NCI-H146 (cell line): ENCODE results near the gene RNF180.

Experiments used
- DNase-seq: peaks from one replicate; lab custom pipeline; 2025; lab: John Stamatoyannopoulos, UW

RNF180 gene, protein sequence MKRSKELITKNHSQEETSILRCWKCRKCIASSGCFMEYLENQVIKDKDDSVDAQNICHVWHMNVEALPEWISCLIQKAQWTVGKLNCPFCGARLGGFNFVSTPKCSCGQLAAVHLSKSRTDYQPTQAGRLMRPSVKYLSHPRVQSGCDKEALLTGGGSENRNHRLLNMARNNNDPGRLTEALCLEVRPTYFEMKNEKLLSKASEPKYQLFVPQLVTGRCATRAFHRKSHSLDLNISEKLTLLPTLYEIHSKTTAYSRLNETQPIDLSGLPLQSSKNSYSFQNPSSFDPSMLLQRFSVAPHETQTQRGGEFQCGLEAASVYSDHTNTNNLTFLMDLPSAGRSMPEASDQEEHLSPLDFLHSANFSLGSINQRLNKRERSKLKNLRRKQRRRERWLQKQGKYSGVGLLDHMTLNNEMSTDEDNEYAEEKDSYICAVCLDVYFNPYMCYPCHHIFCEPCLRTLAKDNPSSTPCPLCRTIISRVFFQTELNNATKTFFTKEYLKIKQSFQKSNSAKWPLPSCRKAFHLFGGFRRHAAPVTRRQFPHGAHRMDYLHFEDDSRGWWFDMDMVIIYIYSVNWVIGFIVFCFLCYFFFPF

GRCh38 chr5:64165500-64166200 is at the start of gene RNF180:
Gene RNF180, plus strand, starts transcription at chr5:64165843. Its CDS starts 34,965 bp downstream, at chr5:64200808.
- peak; percentile 41 for DNase-seq

- no peak for DNase-seq
Observed at GRCh38 chr5:64125521-64125920, 40.1 kb upstream of the RNF180 start.

DNA sequence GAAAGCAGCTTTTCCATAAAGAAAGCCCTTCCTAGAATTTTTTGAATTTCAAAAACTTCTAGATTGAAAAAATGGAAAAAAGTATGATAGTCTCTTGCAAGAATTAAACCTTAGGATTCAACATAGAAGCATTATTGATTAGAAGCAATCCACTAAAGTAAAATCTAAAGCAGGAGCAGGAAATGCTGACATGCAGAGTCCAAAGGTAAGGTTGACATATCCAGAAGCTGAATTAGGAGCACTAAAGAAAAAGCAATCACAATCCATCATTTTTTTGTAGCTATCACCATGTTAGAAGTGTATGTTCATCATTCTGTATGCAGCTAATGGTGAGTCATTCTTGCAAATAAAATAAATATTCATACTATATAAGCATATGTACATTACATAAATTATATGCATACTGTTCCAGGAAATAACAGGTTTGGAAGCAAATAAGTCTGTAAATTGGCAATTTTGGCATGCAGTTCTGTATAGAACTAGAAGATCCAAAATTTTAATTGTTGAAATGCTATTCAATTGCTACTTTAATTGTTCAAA is 39.4 kb upstream of the RNF180 start:
- DNase-seq: no peak

GRCh38 chr5:64140018-64140417 is 25.6 kb upstream of the RNF180 start:
- no peak for DNase-seq

DNA sequence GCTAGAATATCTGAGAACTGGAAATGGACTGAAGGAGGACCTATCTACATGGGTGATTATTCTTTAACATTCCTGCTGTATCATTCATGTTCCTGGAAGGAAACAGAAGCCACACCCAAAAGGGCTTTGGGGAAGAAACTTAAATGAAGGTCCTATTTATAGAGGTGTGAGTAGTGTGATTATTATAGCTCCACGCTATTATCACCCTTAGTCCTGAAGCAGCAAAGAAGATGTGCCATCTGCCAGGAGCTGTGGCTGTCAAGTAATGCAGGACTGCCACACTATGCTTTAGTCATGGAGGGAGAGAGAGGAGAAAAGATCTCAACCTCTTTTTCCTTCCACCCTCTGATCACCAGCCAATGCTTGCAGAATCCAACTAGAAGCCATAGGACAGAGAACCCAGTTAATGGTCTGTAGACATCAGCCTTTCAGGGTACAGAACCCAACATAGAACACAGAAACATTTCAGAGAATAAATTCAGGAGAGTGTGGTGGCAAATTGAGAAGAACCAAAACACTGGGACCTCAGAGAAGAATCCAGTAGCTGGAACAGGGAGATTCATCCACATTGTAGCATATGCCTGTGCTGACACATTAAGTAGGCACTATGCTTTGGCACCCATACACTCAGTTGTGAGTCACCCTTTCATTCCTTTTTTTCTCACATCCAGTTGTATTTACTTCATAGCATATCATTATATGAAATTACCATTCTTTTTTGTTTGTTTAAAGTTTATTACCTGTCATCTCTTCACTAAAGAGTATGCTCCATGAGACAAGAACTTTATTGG is 21.0 kb upstream of the RNF180 start:
- DNase-seq: no peak

DNA sequence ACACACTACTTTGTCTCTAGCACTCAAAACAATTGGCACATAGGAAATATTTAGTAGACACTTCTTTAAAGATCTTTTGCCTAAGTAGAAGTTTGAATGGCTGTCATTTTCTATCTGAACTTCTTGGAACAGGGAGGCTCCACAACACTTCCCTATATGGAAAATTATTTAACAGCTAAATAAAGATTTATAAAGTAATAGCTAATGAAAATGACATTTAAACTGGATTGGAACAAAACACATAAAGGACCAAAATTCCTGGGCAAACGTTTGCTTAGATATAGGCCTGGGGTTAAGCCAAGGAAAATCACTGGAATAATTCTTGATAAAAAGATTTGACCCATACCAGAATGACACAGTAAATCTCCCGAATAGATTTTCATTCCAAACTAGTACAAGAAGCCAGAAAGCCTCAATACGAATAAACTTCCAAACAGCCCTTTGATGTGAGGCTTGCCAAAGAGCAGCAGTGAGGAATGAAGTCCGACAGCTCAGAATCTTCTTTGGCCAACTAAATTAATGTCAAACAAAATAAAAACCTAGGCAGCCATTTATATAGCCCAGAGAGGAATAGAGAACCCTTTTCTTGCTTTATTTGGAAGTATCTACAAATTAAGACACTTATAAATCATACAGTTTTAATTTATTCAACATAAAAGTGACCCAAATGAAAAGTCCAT is 20.3 kb upstream of the RNF180 start:
- DNase-seq: no peak

GRCh38 chr5:64147379-64147778 is 18.3 kb upstream of the RNF180 start:
- DNase-seq: no peak

DNA sequence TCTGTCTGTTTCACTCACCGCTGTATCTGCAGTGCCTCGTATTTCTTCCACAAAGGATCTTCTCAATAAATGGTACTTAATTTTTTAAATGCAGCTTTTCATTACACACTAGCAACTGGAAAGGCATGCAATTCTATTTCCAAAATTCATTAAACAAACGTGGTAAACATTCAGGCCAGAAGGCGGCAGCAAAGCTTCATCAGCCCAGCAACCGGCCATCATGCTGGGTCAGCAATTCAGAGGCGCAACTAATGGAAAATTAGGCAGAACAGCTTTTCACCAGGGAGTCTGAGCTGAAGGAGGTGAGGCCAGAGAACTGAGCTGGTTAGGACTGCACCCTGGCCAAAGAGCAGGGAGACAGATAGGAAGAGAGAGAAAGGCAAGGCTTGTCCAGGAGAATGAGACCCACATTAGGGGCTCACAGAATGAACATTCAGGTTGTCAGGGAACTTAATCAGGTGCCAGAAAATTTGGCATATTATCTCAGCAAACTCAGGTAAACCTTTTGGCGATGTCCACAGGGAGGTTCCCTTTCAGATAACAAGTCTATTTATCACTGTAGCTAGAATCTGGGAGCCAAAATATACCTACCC is 17.7 kb upstream of the RNF180 start:
- peak; percentile 12 for DNase-seq

DNA sequence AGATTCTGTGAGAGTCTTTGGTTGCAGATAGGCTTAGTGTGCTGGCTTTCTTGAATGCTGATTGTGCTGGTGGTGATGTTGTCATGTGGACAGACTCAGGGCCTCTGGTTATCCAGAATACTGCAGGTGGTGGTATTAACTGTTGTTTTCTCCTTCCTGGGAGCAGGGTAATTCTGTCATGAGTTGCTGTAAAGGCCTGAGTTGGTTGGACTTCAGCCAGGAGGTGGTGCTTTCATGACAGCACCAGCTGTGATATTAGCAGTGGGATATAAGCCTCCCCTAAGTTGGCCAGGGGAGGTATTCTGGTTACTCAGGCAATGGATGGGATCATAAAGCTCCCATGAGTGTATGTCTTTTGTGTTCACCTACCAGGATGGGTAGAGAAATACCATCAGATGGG is 16.4 kb upstream of the RNF180 start:
- no peak for DNase-seq

- DNase-seq: no peak
Observed at GRCh38 chr5:64149857-64150521, 15.7 kb upstream of the RNF180 start.

DNA sequence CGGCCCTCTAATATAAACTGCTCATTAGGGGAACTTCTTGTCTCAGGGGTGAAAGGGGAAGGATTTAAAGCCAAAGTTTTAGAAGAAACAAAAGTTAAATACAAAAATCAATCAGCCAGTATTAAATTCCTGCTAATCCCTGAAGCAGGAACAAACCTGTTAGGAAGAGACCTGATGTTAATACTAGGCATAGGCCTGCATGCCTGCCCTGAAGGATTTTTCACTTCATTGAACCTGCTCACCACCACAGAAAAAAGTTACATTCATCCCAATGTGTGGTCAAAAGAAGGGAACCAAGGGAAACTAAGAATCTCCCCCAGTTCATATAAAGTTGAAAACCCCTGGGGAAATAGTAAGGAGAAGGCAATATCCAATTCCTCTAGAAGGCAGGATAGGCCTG is 9.4 kb upstream of the RNF180 start:
- no peak for DNase-seq

DNA sequence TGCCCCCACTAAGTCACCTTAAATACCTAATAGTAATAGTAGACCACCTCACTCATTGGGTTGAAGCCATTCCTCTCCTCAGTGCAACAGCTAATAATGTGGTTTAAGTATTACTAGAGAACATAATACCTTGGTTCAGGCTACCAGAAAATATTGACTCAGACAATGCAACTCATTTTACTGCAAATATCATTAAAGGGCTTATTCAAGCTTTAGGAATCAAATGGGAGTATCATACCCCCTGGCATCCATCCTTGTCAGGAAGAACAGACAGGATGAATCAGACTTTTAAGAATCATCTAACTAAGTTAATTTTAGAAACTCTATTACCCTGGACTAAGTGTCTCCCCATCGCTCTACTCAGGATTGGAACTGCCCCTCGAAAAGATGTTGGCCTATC is 6.8 kb upstream of the RNF180 start:
- DNase-seq: no peak

DNA sequence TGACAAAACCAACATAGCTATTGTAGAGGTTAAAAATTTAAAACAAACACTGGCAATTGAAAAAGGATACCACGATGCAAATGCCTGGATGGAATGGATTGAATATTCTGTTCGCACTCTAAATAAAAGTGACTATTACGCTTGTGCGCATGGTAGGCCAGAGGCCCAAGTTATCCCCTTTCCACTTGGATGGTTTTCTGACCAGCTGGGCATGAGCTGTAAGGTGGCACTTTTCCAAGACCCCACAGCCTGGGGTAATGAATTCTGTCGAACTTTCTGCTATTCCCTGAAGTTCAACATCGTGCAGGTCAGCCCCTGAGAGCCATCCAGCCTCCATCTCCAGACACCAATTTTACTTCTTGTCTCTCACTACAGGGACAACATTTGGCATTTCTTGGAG is 5.4 kb upstream of the RNF180 start:
- DNase-seq: no peak

- no peak for DNase-seq
Observed at GRCh38 chr5:64161420-64161819, 4.2 kb upstream of the RNF180 start.

DNA sequence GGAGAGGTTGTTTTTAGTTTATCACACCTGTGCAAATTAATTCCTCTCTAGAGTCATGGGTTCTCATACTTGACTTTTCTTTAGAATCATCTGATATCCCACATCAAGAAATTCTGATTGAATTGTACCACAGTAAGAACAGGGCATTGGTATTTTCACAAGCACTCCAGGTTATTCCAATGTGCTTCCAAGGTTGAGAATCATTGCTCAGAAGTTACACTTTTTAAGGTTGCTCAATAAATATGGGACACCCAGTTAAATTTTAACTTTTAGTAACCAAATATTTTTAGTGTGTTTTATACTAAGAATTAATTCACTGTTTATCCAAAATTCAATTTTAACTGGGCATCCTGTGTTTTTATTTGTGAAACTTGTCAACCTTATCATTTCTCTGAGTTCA is 2.5 kb upstream of the RNF180 start:
- no peak for DNase-seq

DNA sequence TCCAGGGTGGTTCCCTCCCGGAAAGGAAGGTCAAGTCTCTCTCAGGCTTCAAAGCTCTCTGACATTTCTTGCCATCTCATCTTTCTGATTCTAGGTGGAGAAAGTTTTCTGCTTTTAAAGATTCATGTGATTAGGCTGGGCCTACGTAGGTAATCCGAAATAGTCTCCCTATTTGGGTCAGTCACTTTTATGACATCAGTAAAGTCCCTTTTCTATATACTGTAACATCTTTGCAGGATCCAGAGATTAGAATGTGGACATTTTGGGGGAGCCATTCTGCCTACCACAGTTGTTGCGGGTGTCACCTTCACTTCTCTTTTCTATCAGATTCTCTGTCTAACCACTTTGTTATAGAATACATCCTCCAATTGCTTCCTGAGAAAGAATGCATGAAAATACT is 1.9 kb upstream of the RNF180 start:
- DNase-seq: no peak

- DNase-seq: no peak
Observed at GRCh38 chr5:64164166-64164565, 1.5 kb upstream of the RNF180 start.

GRCh38 chr5:64165160-64165499 is 513 bp upstream of the RNF180 start:
- DNase-seq: no peak

DNA sequence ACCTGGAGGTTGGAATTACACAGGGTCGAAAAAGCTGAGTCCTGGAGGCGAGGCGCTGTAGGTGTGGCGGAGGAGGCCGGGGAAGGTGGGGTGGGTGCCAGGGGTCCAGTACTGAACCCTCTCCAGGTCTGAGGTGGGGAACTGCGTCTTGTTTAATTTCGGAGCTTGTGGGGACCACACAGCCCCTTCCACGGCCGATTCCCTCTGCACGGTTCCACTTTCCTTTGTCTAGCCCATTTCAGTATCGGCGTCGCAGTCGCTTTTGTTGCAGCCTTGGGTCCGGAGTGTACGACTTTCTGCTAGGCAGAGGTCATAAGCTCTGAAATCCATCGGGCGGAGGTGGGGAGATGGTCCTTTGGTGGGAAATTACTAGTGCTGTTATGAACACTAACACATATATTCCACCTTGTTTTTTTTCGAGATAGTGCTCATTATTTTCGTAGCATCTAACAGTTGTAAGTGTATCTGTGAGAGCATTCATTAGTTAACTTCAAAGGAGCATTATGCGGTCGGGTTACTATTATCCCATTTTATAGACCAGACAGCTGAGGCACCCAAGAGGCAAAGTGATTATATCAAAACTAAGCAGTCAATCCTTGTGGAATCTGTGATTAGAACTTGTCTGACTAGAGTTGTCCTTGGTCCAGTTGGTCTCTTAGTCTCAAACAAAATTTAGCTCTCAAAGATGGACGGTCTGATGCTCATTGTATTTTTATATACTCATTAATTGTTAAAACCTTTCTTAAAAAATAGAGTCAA is 737 bp downstream of the RNF180 start:
- DNase-seq: no peak

GRCh38 chr5:64176301-64176700 is 10.7 kb downstream of the RNF180 start:
- no peak for DNase-seq
